Activated CD4-positive, alpha-beta T cell treated with anti-CD3 and anti-CD28 coated beads, Interleukin-2, Interleukin-6, amounts not matched to agents 100 ng/mL and 50 ng/mL, durations not matched to agents 16 hours and 8 hours (primary cell): Measurements from ENCODE around the gene DOCK11.
"Not testable (repeated sequence)": the region's sequence is repeated elsewhere in the genome, so short reads cannot be mapped to it uniquely, and the experiment has no call there.

ENCODE experiments used
- DNase-seq: peaks from one replicate; pipeline ENCODE4 v3.0.0-alpha.2; 2020

DOCK11 gene

DNA sequence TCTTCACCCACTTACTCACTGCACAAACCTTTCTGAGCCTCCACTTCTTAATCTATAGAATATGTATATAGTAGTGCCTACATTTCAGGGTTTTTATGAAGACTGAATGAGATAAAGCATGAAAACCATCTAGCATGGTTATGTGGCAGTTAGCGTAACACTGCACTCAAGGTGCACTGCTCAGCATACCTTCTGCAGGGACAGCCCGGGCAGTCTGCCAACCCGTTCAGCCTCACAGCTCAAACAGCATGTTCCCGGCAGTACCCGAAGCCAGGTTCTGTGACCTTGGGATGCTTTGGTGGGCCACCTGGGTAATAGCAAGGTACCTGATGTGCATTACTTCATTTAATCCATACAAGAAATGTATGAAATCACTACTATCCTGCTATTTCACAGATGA lies 81.4 kb downstream of the DOCK11 start:
- DNase-seq: no peak

DNA sequence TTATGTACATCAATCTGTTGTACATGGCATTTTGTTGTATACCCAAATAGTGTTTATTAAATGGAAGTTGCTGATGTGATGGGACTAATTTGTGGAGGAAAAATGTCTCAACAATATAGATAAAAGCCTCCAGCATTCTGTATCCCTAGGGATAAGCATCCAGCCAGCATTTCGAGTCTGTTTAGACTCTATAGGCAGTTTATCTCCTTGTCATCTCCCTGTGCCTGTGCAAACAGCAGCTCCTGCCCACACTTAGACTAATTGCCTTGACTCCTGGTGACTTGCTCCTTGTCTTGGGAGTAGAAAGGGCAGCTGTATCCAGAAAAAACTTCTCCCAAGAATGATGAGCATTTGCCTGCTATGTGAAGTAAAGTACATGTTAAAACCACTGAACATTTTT lies 83.8 kb downstream of the DOCK11 start:
- DNase-seq: no peak

- not testable (repeated sequence) for DNase-seq
These were observed 87.3 kb downstream of the DOCK11 start for GRCh38 chrX:118582926-118583325.

- no peak for DNase-seq
These were observed 88.2 kb downstream of the DOCK11 start for GRCh38 chrX:118583781-118584180.

DNA sequence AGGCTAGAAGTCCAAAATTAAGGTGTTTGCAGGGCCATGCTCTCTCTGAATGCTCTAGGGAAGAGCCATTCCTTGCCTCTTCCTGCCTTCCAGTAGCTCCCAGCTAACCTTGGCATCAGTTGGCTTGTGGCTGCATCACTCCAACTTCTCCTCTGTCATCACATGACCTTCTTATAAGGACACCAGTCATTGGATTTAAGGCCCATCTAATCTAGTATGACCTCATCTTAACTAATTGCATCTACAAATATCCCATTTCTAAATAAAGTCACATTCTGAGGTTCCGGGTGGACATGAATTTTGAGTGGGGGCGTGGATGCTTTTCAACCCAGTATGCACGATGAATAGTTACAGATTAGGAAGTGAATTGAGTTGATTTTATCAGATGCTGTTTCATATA lies 89.7 kb downstream of the DOCK11 start:
- no peak for DNase-seq

- DNase-seq: not testable (repeated sequence)
These were observed 90.6 kb downstream of the DOCK11 start for GRCh38 chrX:118586206-118586605.

GRCh38 chrX:118588715-118589114 lies 93.1 kb downstream of the DOCK11 start:
- no peak for DNase-seq

GRCh38 chrX:118589227-118589626 lies 93.6 kb downstream of the DOCK11 start:
- no peak for DNase-seq

GRCh38 chrX:118593407-118593806 lies 97.8 kb downstream of the DOCK11 start:
- DNase-seq: no peak

DNA sequence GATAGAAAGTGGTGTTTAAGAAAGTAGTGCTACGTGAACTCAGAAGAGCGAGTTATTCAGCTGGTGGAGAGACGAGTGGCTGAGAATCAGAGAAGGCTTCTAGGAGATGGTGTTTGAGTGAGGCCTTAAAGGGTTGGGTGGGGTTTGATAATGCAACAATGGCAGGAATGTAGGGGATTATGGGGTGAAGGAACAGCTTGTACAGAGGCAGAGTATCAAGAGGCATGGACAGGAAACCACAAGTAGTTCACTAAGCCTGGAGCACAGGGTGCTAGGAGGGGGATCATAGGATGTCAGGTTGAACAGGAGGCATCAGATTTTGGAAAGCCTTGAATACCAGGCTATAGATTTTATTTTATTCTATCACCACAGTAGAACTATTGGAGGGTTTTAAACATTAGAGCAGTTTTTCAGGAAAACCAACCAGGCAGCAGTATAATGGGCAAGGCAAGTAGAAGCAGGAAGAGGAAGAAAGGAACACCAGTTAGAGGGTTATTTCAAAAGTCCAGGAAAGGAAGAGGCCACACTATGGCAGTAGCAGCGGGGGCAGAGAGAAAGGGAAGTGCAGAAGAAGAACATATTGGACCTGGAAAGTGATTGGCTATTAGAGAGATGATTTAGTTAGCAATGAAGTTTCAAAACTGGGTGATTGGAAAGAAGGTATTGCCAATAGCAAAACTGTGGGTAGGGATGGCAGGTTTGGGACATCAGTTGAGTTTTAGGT lies 99.2 kb downstream of the DOCK11 start:
- DNase-seq: no peak

GRCh38 chrX:118595501-118596042 lies 100.0 kb downstream of the DOCK11 start:
- DNase-seq: no peak

DNA sequence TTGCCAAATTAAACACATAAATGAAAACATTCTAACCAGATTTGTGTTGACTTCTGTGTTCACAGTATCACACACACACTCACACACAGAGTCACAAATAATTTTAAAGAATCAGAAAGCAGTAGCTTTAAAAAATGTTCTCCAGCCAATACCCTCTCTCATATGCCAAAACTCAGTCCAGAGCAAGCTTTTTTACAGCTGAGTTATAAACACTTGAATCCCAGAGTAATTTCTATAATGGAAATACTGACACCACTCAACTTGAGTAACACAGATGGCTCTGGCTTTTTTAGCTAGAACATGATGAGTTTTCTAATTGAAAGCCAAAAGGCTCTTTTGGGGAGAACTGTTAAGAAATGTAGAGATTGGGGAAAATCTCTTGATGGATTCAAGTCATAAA lies 100.8 kb downstream of the DOCK11 start:
- no peak for DNase-seq

- DNase-seq: peak; percentile 63
These were observed 108.4 kb downstream of the DOCK11 start for GRCh38 chrX:118603981-118604380.

DNA sequence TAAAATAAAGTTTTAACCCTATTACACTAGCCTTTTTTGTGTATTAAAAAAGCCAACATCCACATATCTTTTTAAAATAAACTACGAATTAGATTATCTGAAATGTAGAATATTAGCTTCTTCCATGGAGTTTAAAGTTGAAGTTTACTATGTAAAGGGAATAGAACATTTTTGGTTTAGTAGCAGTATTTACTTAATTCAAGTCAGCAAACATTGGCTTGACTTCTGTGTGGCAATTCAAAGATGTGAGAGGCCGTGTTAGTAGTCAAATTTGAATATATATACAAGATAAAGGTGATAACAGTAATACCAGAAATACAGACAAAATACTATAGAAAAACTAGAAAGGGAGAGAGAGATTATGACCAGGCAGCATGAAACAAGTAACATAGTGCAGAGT lies 116.7 kb downstream of the DOCK11 start:
- DNase-seq: no peak

- no peak for DNase-seq
These were observed 118.5 kb downstream of the DOCK11 start for GRCh38 chrX:118614150-118614549.

DNA sequence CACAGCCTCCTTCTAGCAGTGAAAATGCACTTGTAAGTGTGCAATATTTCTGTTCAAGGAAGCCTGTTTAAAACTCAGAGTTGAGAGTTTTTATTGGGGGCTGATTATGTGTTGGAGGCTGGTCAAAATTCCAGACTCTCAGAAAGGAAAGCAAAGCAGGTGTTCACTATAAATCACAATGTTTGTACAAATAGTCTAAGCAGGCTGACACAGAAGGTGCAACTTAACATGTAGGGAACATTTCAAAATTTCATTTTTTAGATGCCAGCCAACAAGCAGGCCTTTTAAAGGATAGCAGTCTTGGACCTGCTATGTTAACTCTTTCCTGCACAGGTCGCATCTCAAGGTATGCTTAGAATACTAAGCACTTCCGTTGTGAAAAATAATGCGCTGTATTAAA lies 119.5 kb downstream of the DOCK11 start:
- no peak for DNase-seq

DNA sequence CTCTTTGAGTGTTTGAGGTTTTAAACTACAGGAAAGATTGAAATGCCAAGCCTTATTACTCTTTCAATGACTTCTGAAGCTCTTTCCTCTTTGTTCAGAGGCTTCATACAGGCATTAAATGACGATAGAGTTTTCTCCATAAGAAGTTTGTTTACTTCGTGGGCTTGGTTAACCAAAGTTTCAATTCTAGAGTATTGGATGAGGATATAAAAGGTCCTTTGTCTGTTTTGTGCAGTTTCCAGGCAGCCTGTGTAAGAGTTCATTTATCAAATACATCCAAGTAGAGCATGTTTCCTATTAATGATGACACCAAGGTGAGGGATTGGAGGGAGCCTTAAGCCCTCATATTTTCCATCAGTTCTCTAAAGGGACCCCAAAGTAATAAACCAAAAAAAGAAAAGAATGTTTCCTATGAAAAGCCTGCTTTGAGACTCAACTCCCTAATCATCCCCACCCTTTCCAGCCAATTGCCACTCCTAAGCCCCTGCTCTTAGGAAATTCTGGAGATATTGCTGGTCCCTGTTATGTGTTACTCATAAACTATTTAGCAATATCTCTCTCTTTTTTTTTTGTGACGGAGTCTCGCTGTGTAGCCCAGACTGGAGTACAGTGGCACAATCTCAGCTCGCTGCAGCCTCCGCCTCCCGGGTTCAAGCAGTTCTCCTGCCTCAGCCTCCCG lies 125.6 kb downstream of the DOCK11 start:
- no peak for DNase-seq

- no peak for DNase-seq
These were observed 127.4 kb downstream of the DOCK11 start for GRCh38 chrX:118623062-118623461.

GRCh38 chrX:118626346-118626745 lies 130.7 kb downstream of the DOCK11 start:
- DNase-seq: no peak

GRCh38 chrX:118627084-118627758 lies 131.6 kb downstream of the DOCK11 start:
- peak; percentile 22 for DNase-seq

GRCh38 chrX:118630848-118631247 lies 135.2 kb downstream of the DOCK11 start:
- no peak for DNase-seq

GRCh38 chrX:118631586-118631985 lies 136.0 kb downstream of the DOCK11 start:
- no peak for DNase-seq

DNA sequence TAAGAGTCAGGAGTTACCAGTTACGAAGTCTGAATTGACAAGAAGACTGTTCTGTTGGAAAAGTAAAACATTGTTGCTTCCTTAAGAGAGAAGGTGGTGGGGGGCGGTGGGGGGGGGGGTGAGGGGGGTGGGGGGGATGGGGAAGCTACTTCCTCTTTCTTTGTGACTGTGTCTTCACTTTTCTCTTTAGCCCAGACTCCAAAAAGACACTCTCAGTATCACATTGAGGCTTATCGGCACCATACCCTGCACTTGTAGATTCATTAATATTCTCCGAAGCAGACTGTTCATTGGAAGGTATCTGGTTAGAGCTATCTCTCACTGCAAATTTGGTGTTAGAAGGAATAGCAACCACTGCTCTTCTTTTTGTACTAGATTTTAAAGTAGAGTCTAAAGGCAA lies 137.2 kb downstream of the DOCK11 start:
- no peak for DNase-seq

GRCh38 chrX:118633530-118633929 lies 137.9 kb downstream of the DOCK11 start:
- no peak for DNase-seq
